Thyroid gland (tissue), 4 donors: ENCODE data around the gene CLTA.

Experiments used
- CTCF ChIP-seq, 6 experiments: fragments of 200-600 bp in 3 of 6; fragments of 450-650 bp in 3 of 6; sonication (generic) in 3 of 6; IDR thresholded peaks; one replicate each; pipeline ENCODE4 v1.5.1; 2016 to 2019; ENCODE audit warnings: antibody characterized with exemption in 6 of 6, mild to moderate bottlenecking in 2 of 6, inconsistent platforms in 1 of 6, moderate library complexity in 1 of 6
- POLR2A ChIP-seq, 2 donors: fragments of 450-650 bp; IDR thresholded peaks; one replicate each; pipeline ENCODE4 v1.6.1; 2017; ENCODE audit warnings: antibody characterized with exemption in 2 of 2, mild to moderate bottlenecking in 2 of 2, moderate library complexity in 1 of 2

- TF ChIP-seq CTCF (IDR thresholded peaks at IDR 0.05): no peak
- no peak for TF ChIP-seq POLR2A (IDR thresholded peaks at IDR 0.05)
Observed at GRCh38 chr9:36213989-36214388, 23.3 kb downstream of the CLTA start.
